K562 (cell line): ENCODE data around the gene CUX1. TPM values are rescaled to one million over a fixed set of nuclear protein-coding genes. Genes with fewer than 3 reads are reported as not detected.

Experiments
- DIDO1 ChIP-seq: fragments of 450-650 bp; IDR thresholded peaks from 2 replicates; pipeline ENCODE4 v1.6.1; 2016; ENCODE audit warnings: low read depth, missing biosample characterization, missing genetic modification characterization
- ETV1 ChIP-seq: fragments of 450-650 bp; conservative IDR thresholded peaks from 2 replicates; pipeline ENCODE4 v1.6.1; 2016; ENCODE audit warnings: missing genetic modification characterization, control low read depth, low read depth, missing compliant biosample characterization
- HES1 ChIP-seq: fragments of 450-650 bp; IDR thresholded peaks from 2 replicates; pipeline ENCODE4 v1.6.1; 2016; ENCODE audit warnings: low read depth, mild to moderate bottlenecking, moderate library complexity
- MLLT1 ChIP-seq, 2 experiments: fragments of 450-650 bp; IDR thresholded peaks; 2 replicates each; pipeline ENCODE4 v1.6.1; 2016
- POU5F1 ChIP-seq: fragments of 150-350 bp; IDR thresholded peaks from 2 replicates; pipeline ENCODE4 v1.6.1; 2014; ENCODE audit warnings: borderline replicate concordance, low read length, low read depth, mild to moderate bottlenecking; ENCODE audit not compliant: partially characterized antibody
- RUNX1 ChIP-seq: sonication (generic); IDR thresholded peaks from 2 replicates; pipeline ENCODE4 v1.6.1; 2016; ENCODE audit warnings: antibody characterized with exemption, low read depth
- SREBF1 ChIP-seq: fragments of 150-350 bp; IDR thresholded peaks from 2 replicates; pipeline ENCODE4 v1.6.1; 2014; ENCODE audit warnings: antibody characterized with exemption, low read depth, low read length, borderline replicate concordance
- ZBTB40 ChIP-seq, 2 experiments: fragments of 450-650 bp in 1 of 2; sonication (generic) in 1 of 2; formaldehyde crosslinking in 1 of 2; IDR thresholded peaks; 2 replicates each; pipeline versions ENCODE4 v1.7.1 to v1.9.0; 2016 to 2022; ENCODE audit warnings: inconsistent platforms in 1 of 2, mild to moderate bottlenecking in 1 of 2, missing genetic modification reagents in 1 of 2
- ZBTB8A ChIP-seq: fragments of 450-650 bp; IDR thresholded peaks from 2 replicates; pipeline ENCODE4 v1.6.1; 2018; ENCODE audit warnings: mild to moderate bottlenecking, moderate library complexity; ENCODE audit not compliant: partially characterized antibody
- ZBTB9 ChIP-seq: fragments of 450-650 bp; formaldehyde crosslinking; IDR thresholded peaks from 2 replicates; pipeline ENCODE4 v1.4.0; 2020; ENCODE audit warnings: mild to moderate bottlenecking, moderate library complexity
- polyA plus RNA-seq, 8 experiments: library from polyadenylated mRNA; depleted of rRNA in 4 of 8; stranded (reverse) in 5 of 8; unstranded in 3 of 8; fragments of >200 nt; fragmentation: Nextera tagmentation in 2 of 8; fragmentation: Illumina TruSeq in 1 of 8; extraction: Ambion mirVana in 2 of 8; extraction: Trizol in 1 of 8; gene quantifications; 2 replicates each; pipeline versions ENCODE4 v1.2.1 to v1.2.3, GENCODE V29; 2011 to 2014; ENCODE audit warnings: inconsistent platforms in 1 of 8, missing spikeins in 1 of 8
- total RNA-seq, 7 experiments: library from RNA; depleted of rRNA in 6 of 7; stranded (reverse); fragments of >200 nt in 6 of 7; fragmentation: Illumina TruSeq in 2 of 7; extraction: Trizol in 2 of 7; gene quantifications; 2 replicates each; pipeline versions ENCODE4 v1.2.1 to v1.2.3, GENCODE V29; 2011 to 2021; ENCODE audit warnings: low replicate concordance in 1 of 7

The CUX1 gene
- total and polyA plus RNA-seq, 9 of the 15 experiments (the other 6 are each of a cell fraction or from before 2014, with no cell fraction given): 3.6 to 55.3 (median 25.2) TPM

GRCh38 chr7:101862280-101863220, 45.1 kb downstream of the CUX1 start (continued):
- TF ChIP-seq HES1: peak; percentile 18; the same call in 1 of the 2 replicates
- no peak for TF ChIP-seq ZBTB8A
- TF ChIP-seq DIDO1 (tag): 0 out of 2 replicates have a peak, but pooled peaks have one; percentile 31
- TF ChIP-seq MLLT1 (IDR thresholded peaks at IDR 0.05): 0 out of 4 replicates have a peak, but pooled peaks of 1 of the 2 experiments have one; percentile 8
- 0 out of 2 replicates have a peak, but pooled peaks have one; percentile 55 for TF ChIP-seq ZBTB9
- peak; percentile 70; the same call in 1 of the 2 replicates for TF ChIP-seq RUNX1
- TF ChIP-seq ETV1 (tag): peak; percentile 35; the same call in 1 of the 2 replicates
- peak; percentile 43; the same call in 1 of the 2 replicates for TF ChIP-seq ZBTB40 (IDR thresholded peaks at IDR 0.05)
- no peak for TF ChIP-seq ZBTB40 (CRISPR knock-in tag; IDR thresholded peaks at IDR 0.05)
- no peak for TF ChIP-seq POU5F1
- TF ChIP-seq SREBF1: no peak
